Measurements from ENCODE around the gene JPH4. TPM values are rescaled to one million over a fixed set of nuclear protein-coding genes. Genes with fewer than 3 reads are reported as not detected.

The JPH4 gene
- total and polyA plus RNA-seq, 2 of the 8 experiments (the other 6 are each of a cell fraction or from before 2014, with no cell fraction given) = 23.9 to 46.7 TPM

- H4K8ac ChIP-seq (ENCODE audit: extremely low read depth, insufficient read depth, low read length) = no peak overlapping the region
- no peaks in the 10 kb centered on the region; a peak in 1 of 7 replicates for H3K27me3 ChIP-seq (replicated peaks in 1 of 4; ENCODE audit: control insufficient read depth in 3 of 4, extremely low read depth in 1 of 4, insufficient read depth in 3 of 4, low read length in 3 of 4)
- H3K79me2 ChIP-seq (ENCODE audit: control insufficient read depth in 1 of 2, insufficient read depth in 2 of 2, low read length in 2 of 2) = no peaks in the 10 kb centered on the region
- TF ChIP-seq CTBP2 (IDR thresholded peaks at IDR 0.05; ENCODE audit: borderline replicate concordance, insufficient read depth, insufficient read length, low read length) (no peak), HDAC2 (IDR thresholded peaks at IDR 0.05; ENCODE audit: borderline replicate concordance in 1 of 2, low read depth in 2 of 2, low read length in 2 of 2) (no peak), KDM1A (IDR thresholded peaks at IDR 0.05; ENCODE audit: borderline replicate concordance, low read length) (no peak), EGR1 (IDR thresholded peaks at IDR 0.05; ENCODE audit: borderline replicate concordance, low read depth, low read length) (no peak), JUN (IDR thresholded peaks at IDR 0.05; ENCODE audit: low read depth, low read length) (no peak), GABPA (IDR thresholded peaks at IDR 0.05; ENCODE audit: borderline replicate concordance, insufficient read depth, low read length) (no peak), CHD2 (IDR thresholded peaks at IDR 0.05; ENCODE audit: low read length) (no peak), SP1 (IDR thresholded peaks at IDR 0.05; ENCODE audit: low read depth, low read length) (no peak), ZNF274 (IDR thresholded peaks at IDR 0.05; ENCODE audit: borderline replicate concordance, extremely low read depth, low read length) (no peak)
- DNase-seq (ENCODE audit: low read depth in 1 of 2, low spot score in 2 of 2) (no peak), FAIRE-seq (no peak)
- no peak overlapping the region for H3K56ac ChIP-seq (replicated peaks; ENCODE audit: insufficient read length, low read depth, low read length)
- H3K4me3 ChIP-seq (ENCODE audit: extremely low read depth in 1 of 4, insufficient read depth in 2 of 4, low read depth in 3 of 4, low read length in 4 of 4) = no peak overlapping the region
- H3K4ac ChIP-seq (replicated peaks; ENCODE audit: insufficient read length, low read depth, low read length) = no peak overlapping the region
- no peak overlapping the region for H3K27ac ChIP-seq (ENCODE audit: low read depth, low read length)
- no peak overlapping the region for H4K5ac ChIP-seq (ENCODE audit: insufficient read length, low read depth, low read length)
- no peaks in the 10 kb centered on the region; a peak in 1 of 4 replicates for H3K9me3 ChIP-seq (ENCODE audit: insufficient read depth in 2 of 2, low read depth in 1 of 2, low read length in 1 of 2)
- H2AFZ ChIP-seq (ENCODE audit: low read length) = no peak overlapping the region
- no peak overlapping the region for H3K4me2 ChIP-seq (ENCODE audit: insufficient read depth in 1 of 2, low read depth in 2 of 2, low read length in 2 of 2)
- H3K4me1 ChIP-seq (replicated peaks in 1 of 4; ENCODE audit: control insufficient read depth in 3 of 4, insufficient read depth in 4 of 4, low read length in 3 of 4) = no peaks in the 10 kb centered on the region
- no peak overlapping the region for H2AK5ac ChIP-seq (ENCODE audit: low read depth, low read length)
- H3K18ac ChIP-seq (ENCODE audit: extremely low read depth, low read length) = no peak overlapping the region
- peaks cover 3% of the 10 kb centered on the region; the same call in 1 of the 2 replicates for H3K23me2 ChIP-seq (ENCODE audit: low read depth, low read length)
- no peak overlapping the region for H3K14ac ChIP-seq (ENCODE audit: insufficient read length)
- 78% methylated on average over 3 of the region's 3 CpGs; no CpG with 5 or more reads in 1 of the 2 experiments for WGBS, 2 experiments (ENCODE audit: extremely low coverage in 1 of 2, insufficient coverage in 1 of 2, insufficient read length in 1 of 2, insufficient replicate concordance in 2 of 2, low coverage in 1 of 2, low lambda C conversion rate in 2 of 2, missing lambda C conversion rate in 1 of 2)
- H2BK20ac ChIP-seq (ENCODE audit: low read length) = no peak overlapping the region
- H2BK12ac ChIP-seq (ENCODE audit: low read depth, low read length) = no peak overlapping the region
- ChIA-PET POLR2A (ENCODE audit: partially characterized antibody) (no interaction called here), CTCF (ENCODE audit: partially characterized antibody) (interaction anchor here (6.1 to 6.2 kb wide), 2 partner anchors 23 to 302 kb away, joined by 20 to 53 read pairs; no protein-coding TSS in a partner anchor)
- no peak overlapping the region for H3K9ac ChIP-seq (replicated peaks in 1 of 4; ENCODE audit: extremely low read depth in 1 of 4, low read depth in 3 of 4, low read length in 3 of 4)
- no peaks in the 10 kb centered on the region for H4K20me1 ChIP-seq (replicated peaks in 1 of 2; ENCODE audit: control insufficient read depth in 1 of 2, insufficient read depth in 2 of 2, low read length in 2 of 2)
- H2BK15ac ChIP-seq (ENCODE audit: low read length) = no peak overlapping the region
- no peak overlapping the region for H2BK120ac ChIP-seq (replicated peaks; ENCODE audit: low read depth, low read length)
- H3K36me3 ChIP-seq (ENCODE audit: control insufficient read depth in 2 of 4, insufficient read depth in 4 of 4, low read length in 3 of 4) = no peaks in the 10 kb centered on the region
- H2BK5ac ChIP-seq (ENCODE audit: low read depth, low read length) = no peak overlapping the region
- no peak overlapping the region for H4K91ac ChIP-seq (replicated peaks; ENCODE audit: insufficient read length, low read length)
- no peak overlapping the region for H3K23ac ChIP-seq (ENCODE audit: insufficient read length)
- no peaks in the 10 kb centered on the region for H3K79me1 ChIP-seq (ENCODE audit: low read depth, low read length)
These were observed 30.4 kb upstream of the JPH4 start for GRCh38 chr14:23609001-23609400.

Data from H1 (cell line).